Activated CD4-positive, alpha-beta T cell treated with anti-CD3 and anti-CD28 coated beads, Interleukin-2, amount 50 U/mL, for 4 hours (primary cell): ENCODE results near the gene RASGRF1.
"Not testable (repeated sequence)": the region's sequence is repeated elsewhere in the genome, so short reads cannot be mapped to it uniquely, and the experiment has no call there.

Source experiments
- DNase-seq, 2 experiments: peaks; one replicate each; pipeline ENCODE4 v3.0.0-alpha.2; 2020

RASGRF1 gene

DNA sequence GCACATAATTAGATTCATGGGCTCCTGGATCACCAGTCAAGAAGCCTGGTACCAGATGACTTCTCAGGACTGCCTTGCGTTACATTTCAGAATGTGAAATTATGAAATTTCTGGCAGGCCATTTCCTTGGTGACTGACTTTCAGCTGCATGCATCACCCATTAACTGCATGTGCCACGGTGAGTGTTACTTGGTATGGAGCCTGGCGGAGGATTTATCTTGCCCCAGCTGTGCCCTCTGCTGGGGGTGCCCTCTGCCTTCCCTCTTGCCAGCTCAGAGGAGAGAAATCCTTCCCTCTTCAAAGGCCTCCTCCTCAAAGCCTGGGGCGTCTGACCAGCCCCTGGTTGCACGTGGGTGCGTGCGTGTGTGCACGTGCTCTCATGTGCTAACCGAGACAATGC is 88.0 kb downstream of the RASGRF1 start:
- no peak for DNase-seq

DNA sequence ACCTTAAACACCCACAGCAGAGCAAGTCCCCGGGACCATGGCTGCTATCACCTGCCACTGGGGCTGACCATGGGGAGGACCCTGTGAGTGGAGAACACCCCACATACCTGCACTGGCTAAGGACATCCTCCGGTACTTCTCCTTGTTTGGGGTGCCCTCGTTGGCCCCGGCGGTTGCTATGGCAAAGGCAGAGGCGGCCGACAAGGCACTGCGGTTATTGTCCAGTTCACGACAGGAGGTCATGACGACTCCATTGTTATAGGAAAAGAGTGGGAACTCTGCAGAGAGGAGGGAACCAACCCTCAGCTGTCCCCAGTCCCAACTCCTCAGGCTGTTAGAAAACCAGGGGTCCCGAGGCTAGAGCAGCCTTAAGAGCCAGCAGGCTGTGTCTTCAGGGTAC is 90.9 kb downstream of the RASGRF1 start:
- DNase-seq, result no peak

DNA sequence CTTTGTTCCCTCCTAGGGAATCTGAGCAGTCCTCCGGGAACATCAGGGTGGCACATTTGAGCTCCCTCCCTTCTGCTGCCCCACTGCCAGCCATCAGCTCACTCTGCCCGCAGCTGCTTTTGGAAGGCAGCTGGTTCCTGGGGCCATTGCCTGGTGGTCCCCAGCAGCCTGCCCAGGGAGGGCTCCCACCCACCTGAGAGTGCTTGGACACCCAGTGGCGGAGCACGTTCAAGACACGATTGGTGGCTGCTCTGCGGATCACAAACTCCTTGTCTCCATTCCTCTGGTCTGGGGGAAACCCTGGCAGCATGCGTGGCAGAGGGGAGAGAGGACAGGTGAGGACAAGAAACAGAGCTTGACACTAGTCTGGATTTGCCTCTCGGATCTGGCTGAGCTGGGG is 92.1 kb downstream of the RASGRF1 start:
- DNase-seq, result no peak

DNA sequence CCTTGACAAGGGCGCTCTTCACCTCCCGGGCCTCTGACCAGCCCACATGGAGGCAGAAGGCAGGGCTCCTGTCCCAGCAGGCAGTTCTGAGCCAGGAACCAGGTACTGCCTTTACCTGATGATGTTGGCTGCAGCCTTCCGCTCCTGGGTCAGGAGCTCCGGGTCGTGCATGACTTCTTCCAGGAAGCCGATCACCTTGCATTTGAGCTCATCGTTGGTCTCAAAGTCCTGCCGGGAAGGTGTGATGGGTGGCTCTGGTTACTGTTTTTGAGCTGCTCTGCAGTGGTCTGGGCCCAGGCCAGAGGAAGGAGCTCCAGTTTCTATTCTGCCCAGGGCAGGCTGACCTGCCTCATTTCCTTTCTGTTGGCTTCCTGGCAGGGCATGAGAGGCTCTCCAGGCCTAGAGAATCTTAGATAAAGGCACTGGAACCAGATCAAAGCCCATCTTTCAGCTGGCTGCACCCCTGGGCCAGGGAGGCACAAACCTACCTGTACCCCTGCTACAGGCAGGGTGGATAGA is 92.5 kb downstream of the RASGRF1 start:
- no peak for DNase-seq

DNA sequence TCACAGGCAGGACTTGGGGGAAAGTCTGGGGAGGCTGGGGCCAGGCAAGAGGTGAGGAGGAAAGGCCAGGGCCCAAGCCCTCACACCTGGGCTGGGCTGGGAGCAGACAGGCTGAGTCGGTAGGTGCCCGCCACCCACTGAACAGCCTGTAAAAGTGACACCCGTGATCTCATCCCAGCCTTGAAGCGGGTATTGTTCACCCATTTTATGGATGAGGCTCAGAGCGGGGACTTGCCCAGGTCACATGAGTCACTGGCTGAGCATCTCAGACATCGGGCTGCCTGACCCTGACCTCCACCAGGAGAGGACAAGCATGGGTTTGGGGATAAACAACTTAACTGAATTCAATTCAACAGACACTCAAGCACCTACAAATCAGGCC is 93.7 kb downstream of the RASGRF1 start:
- DNase-seq, result no peak

DNA sequence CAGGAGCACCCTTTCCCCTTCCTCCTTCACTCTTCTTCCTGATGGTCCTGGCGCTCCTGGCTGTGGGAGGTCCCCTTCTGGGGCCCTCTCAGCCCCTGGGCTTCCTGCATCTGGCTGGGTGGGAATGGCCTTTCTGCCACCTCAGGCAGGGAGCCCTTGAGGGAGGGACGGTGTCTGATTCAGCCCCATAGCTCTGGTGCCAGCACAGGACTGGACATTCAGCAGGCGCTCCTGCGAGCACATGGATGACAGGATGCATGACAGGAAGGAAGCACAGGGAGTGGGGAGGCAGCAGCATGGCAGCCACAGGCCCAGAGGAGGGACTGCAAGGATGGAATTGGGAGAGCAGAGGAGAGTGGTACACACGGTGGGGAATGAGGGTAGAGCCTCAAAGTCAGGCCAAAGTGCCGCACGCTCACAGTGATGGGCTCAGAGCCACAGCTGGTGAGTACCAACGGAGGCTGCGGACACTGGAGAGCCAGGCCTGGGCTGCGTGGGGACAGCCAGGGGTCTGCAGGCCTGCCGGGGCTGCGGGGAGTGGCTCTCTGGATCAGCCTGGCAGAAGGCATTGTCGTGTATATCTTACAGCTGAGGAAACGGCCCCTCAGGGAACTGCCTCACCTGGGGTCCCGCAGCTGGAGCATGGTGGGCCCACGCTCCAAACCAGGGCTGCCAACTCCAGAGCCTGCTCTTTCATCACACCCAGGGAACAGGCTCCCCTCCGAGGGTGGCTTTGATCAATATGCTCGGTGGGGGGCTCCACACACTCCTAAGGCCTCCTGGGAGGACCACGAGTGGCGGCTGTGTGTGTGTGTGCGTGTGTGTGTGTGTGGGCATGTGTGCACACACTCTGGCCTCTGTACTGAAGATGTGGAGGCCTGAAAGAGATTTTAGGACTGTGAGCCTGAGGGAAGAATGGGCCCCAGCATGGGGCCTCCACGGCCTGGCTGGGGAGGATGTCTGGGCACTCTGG is 94.4 kb downstream of the RASGRF1 start:
- no peak for DNase-seq

DNA sequence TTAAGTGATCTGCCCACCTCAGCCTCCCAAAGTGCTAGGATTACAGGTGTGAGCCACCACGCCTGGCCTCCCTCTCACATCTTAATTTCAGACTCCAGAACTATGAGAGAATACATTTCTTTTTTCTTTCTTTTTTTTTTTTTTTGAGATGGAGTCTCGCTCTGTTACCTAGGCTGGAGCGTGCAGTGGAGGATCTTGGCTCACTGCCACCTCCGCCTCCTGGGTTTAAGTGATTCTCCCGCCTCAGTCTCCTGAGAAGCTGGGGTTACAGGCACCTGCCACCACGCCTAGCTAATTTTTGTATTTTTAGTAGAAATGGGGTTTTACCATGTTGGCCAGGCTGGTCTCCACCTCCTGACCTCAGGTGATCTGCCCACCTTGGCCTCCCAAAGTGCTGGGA is 95.4 kb downstream of the RASGRF1 start:
- DNase-seq, result not testable (repeated sequence)

DNA sequence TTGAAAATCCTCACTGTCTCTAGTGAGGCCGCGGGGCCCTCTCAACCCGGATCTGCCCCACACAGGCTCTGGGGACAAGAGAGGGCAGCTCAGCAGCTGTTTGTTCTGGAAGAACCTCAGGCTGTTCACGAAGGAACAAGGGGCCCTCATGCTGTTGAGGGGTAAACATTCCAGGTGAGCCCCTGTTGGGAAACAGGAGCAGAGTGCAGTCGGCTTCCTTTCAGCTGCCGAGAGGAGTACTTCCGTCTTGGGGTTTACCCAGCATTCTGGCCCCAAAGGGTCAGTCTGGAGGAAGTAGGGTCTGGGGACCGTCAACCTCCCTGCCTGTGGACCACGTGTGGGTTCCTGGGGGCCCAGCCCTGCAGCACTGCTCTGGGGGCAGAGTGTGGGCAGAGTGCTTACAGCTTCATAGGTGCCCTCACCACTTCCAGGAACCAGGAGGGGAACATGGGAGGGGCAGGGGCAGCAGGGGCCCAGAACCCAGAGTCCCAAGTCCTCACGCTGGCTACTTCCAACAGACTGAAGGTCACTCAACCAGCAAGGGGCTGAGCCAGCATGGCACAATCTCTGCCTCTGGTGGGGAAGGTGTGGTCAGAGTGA is 96.5 kb downstream of the RASGRF1 start:
- no peak for DNase-seq

DNA sequence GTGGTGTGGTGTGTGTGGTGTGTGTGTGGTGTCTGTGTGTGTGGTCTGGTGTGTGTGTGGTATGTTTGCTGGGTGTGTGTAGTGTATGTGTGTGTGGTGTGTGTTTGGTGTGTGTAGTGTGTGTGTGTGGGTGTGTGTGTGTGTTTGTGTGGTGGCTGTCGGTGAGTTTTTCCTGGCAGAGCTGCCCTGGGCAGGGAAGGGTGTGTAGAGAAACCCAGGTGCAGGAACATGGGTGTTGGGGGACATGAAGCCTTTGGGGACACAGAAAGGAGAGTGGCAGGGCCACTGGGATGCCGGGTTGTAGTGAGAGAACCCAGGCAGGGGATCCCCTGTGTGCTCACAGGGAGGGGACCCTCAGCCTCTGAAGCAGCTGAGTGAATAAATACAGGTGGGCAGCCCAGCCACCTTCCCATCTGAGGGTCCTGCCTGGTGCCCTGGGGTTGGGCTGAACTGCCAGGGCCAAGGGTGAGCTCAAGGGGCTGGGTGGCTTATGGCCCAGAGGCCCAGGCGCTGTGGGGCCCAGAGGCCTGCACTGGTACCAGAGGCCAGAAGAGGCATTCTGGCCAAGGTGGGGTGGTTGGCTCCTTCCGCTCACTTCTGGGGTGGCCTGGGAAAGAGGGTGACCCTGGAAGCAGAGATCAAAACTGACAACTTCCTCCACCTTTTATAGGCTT is 97.2 kb downstream of the RASGRF1 start:
- no peak for DNase-seq

DNA sequence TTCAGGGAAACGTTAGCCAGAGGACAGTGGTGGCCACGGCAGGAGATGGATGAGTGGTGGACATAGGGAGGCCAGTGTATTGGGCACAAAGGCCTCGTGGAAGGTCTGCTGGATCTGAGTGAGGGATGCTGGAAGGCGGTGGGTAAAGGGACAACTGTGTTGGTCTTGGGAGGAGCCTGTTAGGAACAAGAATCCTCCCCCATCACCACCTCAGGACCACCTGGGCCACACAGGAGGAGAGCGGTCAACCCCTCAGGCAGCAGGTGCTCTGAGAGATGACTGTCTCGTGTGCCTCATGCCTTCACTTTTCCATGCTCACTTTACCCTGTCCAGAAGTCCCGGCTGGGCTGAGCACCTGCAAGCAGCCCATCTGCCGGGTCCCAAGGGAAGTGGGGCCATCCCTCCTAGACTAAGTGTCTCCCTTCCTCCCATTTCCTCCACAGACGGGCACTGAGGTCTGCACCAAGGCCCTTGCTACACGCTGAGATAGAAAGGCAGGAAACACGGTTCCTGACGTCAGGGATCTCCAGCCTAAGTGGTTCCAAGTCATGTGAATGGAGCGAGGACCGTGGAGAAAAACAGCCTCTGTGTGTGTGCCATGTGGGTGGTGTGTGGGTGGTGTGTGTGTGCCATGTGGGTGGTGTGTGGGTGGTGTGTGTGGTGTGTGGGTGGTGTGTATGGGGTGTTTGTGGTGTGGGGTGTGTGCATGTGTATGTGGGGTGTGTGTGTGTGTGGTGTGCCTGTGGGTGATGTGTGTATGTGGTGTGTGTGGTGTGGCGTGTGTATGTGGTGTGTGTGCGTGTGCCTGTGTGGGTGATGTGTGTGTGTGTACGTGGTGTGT is 97.9 kb downstream of the RASGRF1 start:
- no peak for DNase-seq

DNA sequence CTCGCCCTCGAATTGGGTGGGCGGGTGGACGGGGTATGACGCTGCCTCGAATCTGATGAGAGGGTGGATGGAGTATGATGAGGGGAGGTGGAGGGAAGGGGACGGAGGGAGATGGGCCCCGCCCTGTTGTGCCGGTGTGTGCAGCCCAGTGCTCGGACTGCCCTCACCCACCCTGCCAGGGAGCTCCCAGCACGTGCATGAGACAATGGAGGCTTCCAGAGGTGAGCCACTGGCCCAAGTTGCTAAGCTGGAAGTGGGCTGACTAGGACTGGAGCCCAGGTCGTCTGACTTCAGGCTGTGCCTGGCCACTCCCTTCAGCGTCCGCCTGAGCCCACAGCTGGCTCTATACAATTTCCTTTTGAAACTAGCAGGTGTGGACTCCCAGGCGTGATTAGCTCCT is 98.7 kb downstream of the RASGRF1 start:
- no peak for DNase-seq

DNA sequence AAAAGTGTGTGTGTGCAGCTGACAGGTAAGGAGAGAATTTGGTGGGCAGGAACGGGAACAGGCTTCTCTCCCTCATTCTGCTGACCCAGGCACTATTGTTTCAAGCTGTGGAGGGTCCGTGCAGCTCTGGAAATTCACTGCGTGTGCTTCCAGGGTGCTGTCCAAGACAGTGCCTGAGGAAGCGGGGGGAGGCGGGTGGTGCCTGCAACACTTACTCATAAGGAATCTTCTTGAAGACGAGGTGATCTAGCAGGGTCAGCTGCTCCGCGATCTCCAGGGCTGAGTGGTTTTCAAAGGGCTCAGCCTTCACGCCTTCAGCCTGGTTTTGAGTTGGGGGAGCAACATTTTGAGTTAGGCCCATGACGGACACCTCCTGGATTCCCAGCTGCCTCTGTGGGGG is 99.1 kb downstream of the RASGRF1 start:
- DNase-seq, result no peak

DNA sequence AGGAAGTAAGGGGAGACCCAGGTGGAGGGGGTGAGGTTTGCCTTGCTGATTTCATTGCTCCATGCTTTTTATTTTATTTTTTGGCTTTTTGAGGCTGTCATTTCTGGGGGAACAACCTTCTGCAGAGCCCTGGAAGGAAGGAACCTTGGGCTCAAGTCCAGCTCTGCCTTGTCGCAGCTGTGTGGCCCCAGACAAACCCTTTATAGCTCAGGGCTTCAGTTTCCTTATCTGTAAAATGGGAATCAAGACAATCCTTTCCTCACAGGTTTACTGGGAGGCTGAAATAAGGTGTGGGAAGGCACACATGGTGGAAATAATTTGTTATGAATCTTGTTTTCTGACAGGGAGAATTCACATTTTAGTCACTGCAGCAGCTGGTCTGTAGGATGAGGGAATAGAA is 100.3 kb downstream of the RASGRF1 start:
- DNase-seq, result no peak

DNA sequence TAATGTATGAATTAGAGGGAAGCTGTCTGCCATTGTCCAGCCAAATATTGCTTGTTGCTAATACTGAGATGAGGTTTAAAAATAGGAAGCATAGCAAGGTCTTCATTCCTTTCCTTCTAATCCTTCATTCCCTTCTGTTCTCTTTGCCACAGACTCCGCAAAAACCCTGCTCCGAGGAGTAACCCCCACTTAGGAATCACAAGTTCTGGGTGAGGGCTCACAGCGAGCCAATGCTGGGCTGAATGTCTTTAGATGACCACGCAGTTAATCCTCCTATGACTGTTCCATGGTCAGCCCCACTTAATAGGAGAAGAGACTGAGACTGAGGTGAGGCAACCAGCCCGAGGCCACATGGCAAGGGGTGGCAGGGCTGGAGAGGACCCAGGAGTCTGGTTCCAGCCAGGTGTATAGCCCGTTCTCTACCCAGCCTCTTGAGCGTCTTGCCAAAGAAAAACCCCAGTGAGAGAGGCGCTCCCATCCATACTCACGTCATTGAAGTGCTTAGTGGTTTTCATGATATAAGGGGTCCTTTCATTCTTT is 100.8 kb downstream of the RASGRF1 start:
- no peak for DNase-seq

DNA sequence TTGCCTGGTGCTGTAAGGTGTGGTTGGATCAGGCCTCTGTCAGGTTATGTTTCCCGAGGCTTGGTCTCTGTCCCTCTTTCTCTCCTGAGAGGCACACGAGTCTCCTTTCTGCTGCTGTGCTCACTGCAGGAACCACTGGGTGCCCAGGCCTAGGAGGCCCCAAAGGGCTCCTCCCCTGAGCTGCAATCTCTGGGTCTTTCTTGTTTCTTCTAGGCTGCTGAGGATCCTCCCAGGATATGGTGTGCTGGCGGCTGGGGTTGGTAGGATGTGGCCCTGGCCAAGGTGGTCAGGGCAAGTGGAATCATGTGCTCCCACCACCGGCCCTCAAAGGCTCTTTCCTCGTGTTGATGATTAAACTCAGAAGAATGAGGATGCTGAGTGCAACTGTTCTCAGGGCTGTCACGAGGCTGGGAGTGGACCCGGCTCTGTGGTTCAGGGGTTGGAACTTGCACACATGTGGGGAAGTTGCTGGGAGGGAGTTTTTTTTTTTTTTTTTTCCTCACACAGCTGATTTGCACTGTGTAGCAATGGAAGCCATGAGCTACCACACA is 102.1 kb downstream of the RASGRF1 start:
- DNase-seq, result no peak

DNA sequence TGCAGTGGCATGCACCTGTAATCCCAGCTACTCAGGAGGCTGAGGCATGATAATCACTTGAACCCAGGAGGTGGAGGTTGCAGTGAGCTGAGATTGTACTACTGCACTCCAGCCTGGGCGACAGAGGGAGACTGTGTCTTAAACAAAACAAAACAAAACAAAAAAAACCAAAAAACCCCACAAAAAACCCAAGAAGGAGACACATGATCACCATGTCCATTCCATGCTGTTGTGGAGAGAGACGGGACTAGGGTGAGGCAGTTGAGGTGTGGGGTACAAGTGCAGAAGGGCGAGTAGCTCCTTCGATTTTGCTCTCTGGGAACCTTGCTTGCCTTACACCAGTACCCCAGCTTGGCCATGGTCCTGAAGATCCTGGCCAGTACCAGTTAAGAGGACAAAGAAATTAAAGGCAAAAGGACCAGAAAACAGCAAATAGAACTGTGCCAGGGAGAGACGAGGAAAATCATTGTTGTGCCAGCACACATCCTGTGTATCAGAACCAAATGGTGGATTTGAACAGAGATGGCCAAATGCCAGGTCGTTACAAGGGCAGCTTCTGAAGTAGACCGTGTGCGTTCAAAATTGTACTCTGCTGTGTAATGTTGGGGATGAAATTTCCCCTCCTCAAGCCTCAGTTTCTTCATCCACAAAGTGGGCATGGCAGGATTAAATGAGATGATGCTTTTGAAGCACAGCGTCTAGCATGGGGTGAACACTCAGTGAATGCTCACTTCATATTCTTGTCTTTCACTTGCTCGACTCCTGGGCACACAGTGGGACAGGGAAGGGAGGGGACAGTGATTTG is 102.8 kb downstream of the RASGRF1 start:
- no peak for DNase-seq

DNA sequence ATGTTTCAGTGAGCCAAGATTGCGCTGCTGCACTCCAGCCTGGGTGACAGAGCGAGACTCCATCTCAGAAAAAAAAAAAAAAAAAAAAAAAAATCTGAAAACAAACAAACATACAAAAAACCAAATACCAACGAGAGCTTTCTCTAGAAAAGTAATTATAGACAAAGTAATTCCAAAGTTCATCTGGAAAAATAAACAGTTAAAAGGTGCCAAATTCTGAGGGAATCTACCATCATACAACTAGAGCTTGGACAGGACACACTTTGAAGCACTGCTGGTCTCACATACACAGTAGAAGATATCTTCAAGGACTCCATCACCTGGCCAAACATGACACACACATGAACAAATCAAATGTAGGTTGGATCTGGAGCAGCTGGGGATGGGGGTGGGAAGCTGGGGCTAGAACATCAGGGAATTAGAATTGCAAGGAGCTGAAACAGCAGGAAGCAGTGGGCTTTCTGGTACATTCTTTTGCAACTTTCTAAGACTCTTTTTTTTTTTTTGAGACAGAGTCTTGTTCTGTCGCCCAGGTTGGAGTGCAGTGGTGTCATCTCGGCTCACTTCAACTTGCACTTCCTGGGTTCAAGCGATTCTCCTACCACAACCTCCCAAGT is 104.6 kb downstream of the RASGRF1 start:
- DNase-seq, result no peak

DNA sequence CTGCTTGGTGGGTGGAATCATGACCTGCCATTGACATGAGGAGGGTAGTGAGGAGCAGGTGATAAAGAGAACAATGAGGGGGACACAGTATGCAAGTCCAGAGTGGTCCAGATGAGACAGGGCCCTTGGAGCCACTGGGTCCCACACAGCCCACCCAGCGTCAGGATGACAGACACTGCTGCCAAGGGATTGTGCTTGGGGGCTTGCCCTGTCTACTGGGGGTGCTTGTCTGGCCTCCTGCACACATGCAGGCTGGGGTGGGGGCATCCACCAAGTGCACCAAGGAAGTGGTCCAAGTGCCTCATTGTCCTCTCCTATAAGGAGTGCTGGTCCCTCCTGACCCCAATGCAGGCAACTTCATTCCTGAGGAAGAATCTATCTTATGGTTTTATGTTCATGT is 106.5 kb downstream of the RASGRF1 start:
- DNase-seq, result no peak

DNA sequence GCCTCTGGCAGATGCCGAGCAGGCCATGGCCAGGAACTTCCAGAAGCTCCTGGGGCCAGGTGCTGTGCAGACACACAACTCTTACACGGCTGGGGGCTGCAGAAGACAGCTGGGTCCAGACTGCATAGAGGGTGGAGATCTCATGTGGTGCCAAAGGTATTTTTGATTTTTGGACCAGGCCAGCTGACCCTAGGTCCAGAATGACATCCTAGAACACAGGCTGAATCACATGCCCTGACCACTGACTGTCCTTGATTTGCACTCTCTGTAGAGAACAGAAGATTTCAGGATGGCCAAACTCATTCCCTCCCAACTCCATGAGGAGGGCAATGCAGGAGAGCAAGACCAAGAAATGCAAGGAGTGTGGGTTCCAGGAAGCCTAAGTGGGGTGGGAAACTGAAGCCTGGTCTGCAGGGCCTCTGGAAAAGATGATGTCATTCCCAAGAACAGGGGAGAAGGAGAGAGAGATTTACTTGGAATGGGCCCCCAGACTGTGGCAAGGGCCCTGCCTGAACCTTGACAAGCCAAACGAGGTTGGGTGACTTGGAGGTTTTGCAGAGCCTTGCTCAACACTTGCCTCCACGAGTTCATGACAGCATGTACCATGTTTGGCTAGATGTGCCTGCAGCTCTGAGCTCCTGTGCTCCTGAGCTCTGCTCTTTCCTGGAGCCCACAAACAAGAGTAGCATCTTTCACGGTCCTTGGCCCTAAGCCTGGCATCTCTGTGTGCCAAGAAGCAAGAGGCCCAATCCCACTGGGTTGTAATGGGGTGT is 107.2 kb downstream of the RASGRF1 start:
- DNase-seq, result no peak

DNA sequence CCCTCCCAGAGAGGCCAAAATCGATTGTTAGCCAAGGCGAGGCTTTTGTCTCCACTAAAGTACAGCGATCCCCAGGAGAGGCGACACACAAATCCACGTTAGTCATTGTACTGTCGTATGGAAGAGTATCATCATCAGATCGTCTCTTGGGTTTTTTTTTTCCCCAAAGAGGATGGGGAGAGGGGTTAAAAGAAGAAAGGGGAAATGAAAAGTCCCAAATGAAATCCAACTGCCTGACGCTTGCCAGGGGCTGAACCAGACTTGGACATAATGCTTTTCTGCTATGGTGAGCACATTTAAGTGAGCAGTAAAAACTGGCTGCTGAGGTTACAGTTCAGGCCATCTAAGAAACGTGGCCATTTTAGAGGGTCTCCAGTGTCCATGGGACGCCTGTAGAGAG is 107.8 kb downstream of the RASGRF1 start:
- no peak for DNase-seq
